Gastrocnemius medialis (tissue), 4 donors: ENCODE data around the gene COA3. TPM values are rescaled to one million over a fixed set of nuclear protein-coding genes. Genes with fewer than 3 reads are reported as not detected.
A peak's percentile ranks its signal among the peaks of the same experiment; 100 is the strongest.

Source experiments
- ATAC-seq, 2 donors: fragments of 150-250 bp; one replicate each; pipeline ENCODE4 v1.9.1; 2016
- DNase-seq, 2 donors: peaks; one replicate each; pipeline ENCODE4 v3.0.0-alpha.2; 2019
- H3K27ac ChIP-seq, 4 donors: fragments of 200-600 bp; sonication (generic); 1 replicate in 1 of 4; 2 replicates in 3 of 4; pipeline ENCODE4 v1.5.1; 2016 to 2018; ENCODE audit warnings: mild to moderate bottlenecking in 2 of 4, moderate library complexity in 1 of 4
- H3K27me3 ChIP-seq, 3 donors: fragments of 200-600 bp; sonication (generic) in 2 of 3; 1 replicate in 1 of 3; 2 replicates in 2 of 3; pipeline versions ENCODE4 v1.5.1 to v1.6.0; 2016 to 2019; ENCODE audit warnings: mild to moderate bottlenecking in 1 of 3, moderate library complexity in 1 of 3
- H3K36me3 ChIP-seq, 2 donors: fragments of 200-600 bp; sonication (generic) in 1 of 2; one replicate each; pipeline ENCODE4 v1.5.1; 2017 to 2018
- H3K4me1 ChIP-seq, 2 donors: fragments of 200-600 bp; sonication (generic) in 1 of 2; one replicate each; pipeline ENCODE4 v1.5.1; 2016 to 2017; ENCODE audit warnings: mild to moderate bottlenecking in 2 of 2
- H3K4me3 ChIP-seq, 4 donors: fragments of 200-600 bp; sonication (generic) in 3 of 4; 1 replicate in 1 of 4; 2 replicates in 3 of 4; pipeline ENCODE4 v1.5.1; 2016 to 2019; ENCODE audit warnings: mild to moderate bottlenecking in 2 of 4
- H3K9me3 ChIP-seq, 3 donors: fragments of 200-600 bp; sonication (generic) in 2 of 3; 1 replicate in 1 of 3; 2 replicates in 2 of 3; pipeline ENCODE4 v1.5.1; 2016 to 2019
- CTCF ChIP-seq, 5 experiments: fragments of 450-650 bp in 3 of 5; fragments of 200-600 bp in 2 of 5; sonication (generic) in 2 of 5; IDR thresholded peaks in 4 of 5; conservative IDR thresholded peaks in 1 of 5; 1 replicate in 4 of 5; 2 replicates in 1 of 5; pipeline ENCODE4 v1.5.1; 2016 to 2019; ENCODE audit warnings: antibody characterized with exemption in 5 of 5, mild to moderate bottlenecking in 3 of 5, moderate library complexity in 3 of 5
- POLR2A ChIP-seq, 2 donors: fragments of 450-650 bp; IDR thresholded peaks; one replicate each; pipeline ENCODE4 v1.6.1; 2017; ENCODE audit warnings: antibody characterized with exemption in 2 of 2, mild to moderate bottlenecking in 2 of 2, moderate library complexity in 2 of 2
- in situ Hi-C, 4 donors: fragments of 200-750 bp; cut with MboI; loops; one replicate each; pipeline versions ENCODE4 v1.15.0 to v1.8.0; 2017; ENCODE audit warnings: low sequenced_read_pairs in 4 of 4
- intact Hi-C: fragments of 100-400 bp; cut with DNase I; formaldehyde crosslinking; loops from one replicate; pipeline ENCODE4 v1.15.1; 2023; ENCODE audit warnings: low total_unique reads
- total RNA-seq, 4 donors: library from RNA; depleted of rRNA; stranded (reverse); fragments of >200 nt; gene quantifications; one replicate each; pipeline versions ENCODE4 v1.1.0 to v1.2.3, GENCODE V29; 2016

The COA3 gene
- total RNA-seq, 4 donors from 2014 or later, result 76.2 to 104 (median 86.8) TPM

GRCh38 chr17:42832213-42832933, 33.9 kb upstream of the COA3 start:
- in situ Hi-C loops, result no loop called here

GRCh38 chr17:42830971-42831370, 32.5 kb upstream of the COA3 start:
- intact Hi-C loops, result loop anchor here (5.0 to 10.0 kb wide), 2 partner anchors 166 to 564 kb away; partner anchors contain the start of genes ARL4D and RPL27
- in situ Hi-C loops, result no loop called here
- ATAC-seq, result no peak
- Histone ChIP-seq H3K36me3 (peaks cover 0 to 13% of the 10 kb centered on the region in 2 donors), H3K27ac (no peak overlapping the region), H3K4me1 (peaks cover 18 to 27% of the 10 kb centered on the region in 2 donors), H3K27me3 (no peaks in the 10 kb centered on the region), H3K9me3 (no peaks in the 10 kb centered on the region), H3K4me3 (no peak overlapping the region)
- TF ChIP-seq CTCF (IDR thresholded peaks at IDR 0.05 in 4 of 5, conservative IDR thresholded peaks at IDR 0.05 in 1 of 5), result no peak
- TF ChIP-seq POLR2A (IDR thresholded peaks at IDR 0.05), result no peak
- no peak for DNase-seq

More at GRCh38 chr17:42832213-42832933, 33.9 kb upstream of the COA3 start:
- Histone ChIP-seq H3K4me1 (peaks cover 18 to 27% of the 10 kb centered on the region in 2 donors), H3K4me3 (peak overlapping the region; percentile 77 to 97 (median 96)), H3K27ac (peak overlapping the region; percentile 80 to 94 (median 89)), H3K27me3 (no peaks in the 10 kb centered on the region), H3K9me3 (no peaks in the 10 kb centered on the region), H3K36me3 (peaks cover 0 to 27% of the 10 kb centered on the region in 2 donors)
- DNase-seq (no peak), ATAC-seq (no peak)
- intact Hi-C loops, result loop anchor here (5.0 to 10.0 kb wide), 2 partner anchors 165 to 562 kb away; partner anchors contain the start of genes ARL4D and RPL27
- no peak for TF ChIP-seq CTCF (IDR thresholded peaks at IDR 0.05 in 4 of 5, conservative IDR thresholded peaks at IDR 0.05 in 1 of 5)
- TF ChIP-seq POLR2A (IDR thresholded peaks at IDR 0.05), result no peak

- peaks cover 20% of the 10 kb centered on the region in 2 donors for H3K4me1 ChIP-seq
- no peaks in the 10 kb centered on the region for H3K36me3 ChIP-seq
- no peaks in the 10 kb centered on the region for H3K27me3 ChIP-seq
- H3K27ac ChIP-seq, result no peak overlapping the region
- no peak overlapping the region for H3K4me3 ChIP-seq
- no peak for DNase-seq
- in situ Hi-C loops, result loop anchor here in 1 of 4 donors (10.0 kb wide), 1 partner anchor 103 kb away; no protein-coding TSS in a partner anchor
- no peak for ATAC-seq
- H3K9me3 ChIP-seq, result no peaks in the 10 kb centered on the region
- intact Hi-C loops, result no loop called here
- TF ChIP-seq CTCF (IDR thresholded peaks at IDR 0.05 in 4 of 5, conservative IDR thresholded peaks at IDR 0.05 in 1 of 5) (no peak), POLR2A (IDR thresholded peaks at IDR 0.05) (no peak)
Observed at GRCh38 chr17:42827472-42827871, 29.0 kb upstream of the COA3 start.

GRCh38 chr17:42821176-42821575, 22.7 kb upstream of the COA3 start:
- Histone ChIP-seq H3K9me3 (no peaks in the 10 kb centered on the region), H3K4me1 (peaks cover 13 to 14% of the 10 kb centered on the region in 2 donors), H3K36me3 (peaks cover 7 to 56% of the 10 kb centered on the region in 2 donors), H3K27me3 (no peaks in the 10 kb centered on the region), H3K27ac (no peak overlapping the region), H3K4me3 (no peak overlapping the region)
- ATAC-seq (no peak), DNase-seq (no peak)
- intact Hi-C loops, result loop anchor here (5.0 kb wide), 1 partner anchor 244 kb away; the partner anchor contains the start of gene PSMC3IP
- no peak for TF ChIP-seq CTCF (IDR thresholded peaks at IDR 0.05 in 4 of 5, conservative IDR thresholded peaks at IDR 0.05 in 1 of 5)
- TF ChIP-seq POLR2A (IDR thresholded peaks at IDR 0.05), result no peak
- in situ Hi-C loops, result loop anchor here in 1 of 4 donors (10.0 kb wide), 1 partner anchor 96 kb away; no protein-coding TSS in a partner anchor
